ENCODE measurements around the gene DSCAML1. TPM values are rescaled to one million over a fixed set of nuclear protein-coding genes. Genes with fewer than 3 reads are reported as not detected.

The DSCAML1 gene
- total RNA-seq, 1 experiment from 2014 or later, result 0.15 TPM

DNA sequence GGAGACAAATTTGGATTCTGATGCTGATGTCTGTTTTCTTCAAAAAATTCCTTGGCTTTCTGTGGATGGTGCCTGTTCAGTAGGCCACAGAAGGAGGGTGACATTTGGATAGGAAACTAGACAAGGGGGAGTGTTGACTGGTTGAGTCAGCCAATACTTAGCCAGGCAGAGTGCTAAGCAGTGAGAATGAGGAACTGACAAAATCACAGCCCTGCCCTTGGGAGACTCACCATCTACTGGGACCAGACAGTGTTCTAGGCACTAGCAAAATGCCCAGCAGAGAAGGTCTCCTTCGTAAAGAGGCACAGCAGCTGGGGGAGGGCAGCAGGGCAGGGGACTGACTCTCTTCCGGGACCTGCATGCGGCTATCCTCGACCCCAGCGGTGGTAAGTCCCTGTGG lies 190.2 kb downstream of the DSCAML1 start:
- Histone ChIP-seq H3K79me2 (ENCODE audit: insufficient read depth, low read length) (no peaks in the 10 kb centered on the region), H3K9ac (ENCODE audit: extremely low read depth, insufficient read length, low read length) (no peak overlapping the region), H3T11ph (ENCODE audit: low read length) (no peak overlapping the region), H3K4me2 (ENCODE audit: insufficient read depth, insufficient read length, low read length) (no peak overlapping the region), H3K9me3 (ENCODE audit: control insufficient read depth, low read depth, low read length) (no peaks in the 10 kb centered on the region), H3K27me3 (ENCODE audit: insufficient read depth, low read length) (no peaks in the 10 kb centered on the region; the same call in 1 of the 2 replicates), H4K20me1 (ENCODE audit: control insufficient read depth, insufficient read depth, insufficient read length) (no peaks in the 10 kb centered on the region), H2BK12ac (ENCODE audit: insufficient read length, low read depth, low read length) (no peak overlapping the region), H3K18ac (ENCODE audit: insufficient read length, low read depth, low read length) (no peak overlapping the region), H2BK5ac (ENCODE audit: insufficient read length, low read length) (no peak overlapping the region), H4K5ac (ENCODE audit: insufficient read length, low read depth, low read length) (no peak overlapping the region), H2BK15ac (ENCODE audit: low read depth, low read length) (no peak overlapping the region), H3K27ac (ENCODE audit: insufficient read length, low read depth, low read length) (no peak overlapping the region), H3K23me2 (ENCODE audit: insufficient read length, low read depth, low read length, poor library complexity, severe bottlenecking) (no peaks in the 10 kb centered on the region), H3K56ac (ENCODE audit: insufficient read length, low read depth, low read length) (no peak overlapping the region), H4K91ac (ENCODE audit: insufficient read length, low read depth, low read length) (no peak overlapping the region), H3K4ac (ENCODE audit: low read depth, low read length) (no peak overlapping the region), H4K8ac (replicated peaks; ENCODE audit: insufficient read length, low read depth, low read length) (no peak overlapping the region), H2AFZ (ENCODE audit: low read length) (no peak overlapping the region), H3K14ac (ENCODE audit: insufficient read depth, low read length) (no peak overlapping the region), H2AK5ac (ENCODE audit: insufficient read length, low read length) (no peak overlapping the region), H2BK20ac (ENCODE audit: low read depth, low read length, poor library complexity, severe bottlenecking) (no peak overlapping the region), H3K23ac (ENCODE audit: insufficient read length, low read depth, low read length) (no peak overlapping the region), H3K4me1 (ENCODE audit: insufficient read depth, low read length) (peaks cover 5% of the 10 kb centered on the region; the same call in 1 of the 2 replicates), H3K79me1 (ENCODE audit: insufficient read depth, low read depth, low read length, poor library complexity, severe bottlenecking) (no peaks in the 10 kb centered on the region), H2BK120ac (ENCODE audit: low read depth, low read length, poor library complexity, severe bottlenecking) (no peak overlapping the region)
- peaks cover 30% of the 10 kb centered on the region for H3K27me3 Mint-ChIP-seq (ENCODE audit: low read depth)
- no CpG with 5 or more reads among the region's 5 CpGs for WGBS (ENCODE audit: extremely low coverage, insufficient read length, low lambda C conversion rate)
- no peaks in the 10 kb centered on the region for H3K36me3 Mint-ChIP-seq (ENCODE audit: insufficient read depth in 1 of 3, low read depth in 3 of 3)
- no peak for TF ChIP-seq CTCF (conservative IDR thresholded peaks at IDR 0.05)
- H3K27ac Mint-ChIP-seq, result no peak overlapping the region
- H3K4me3 Mint-ChIP-seq, result no peak overlapping the region
- peaks cover 48 to 50% of the 10 kb centered on the region in 2 experiments for H3K4me1 Mint-ChIP-seq
- H3K9me3 Mint-ChIP-seq, result no peaks in the 10 kb centered on the region
- no peak for DNase-seq

Measured in H9 (cell line).